Embryonic facial prominence (tissue), 1 donor: ENCODE measurements around the gene OR1J2.

ENCODE experiments used
- DNase-seq: peaks from one replicate; pipeline ENCODE4 v3.0.0-alpha.2; 2016; ENCODE audit errors: extremely low spot score

Gene OR1J2

GRCh38 chr9:122551371-122551770, 40.8 kb downstream of the OR1J2 start:
- DNase-seq: no peak

GRCh38 chr9:122552812-122553211, 42.2 kb downstream of the OR1J2 start, which contains the start of gene OR1N2:
Gene OR1N2 (plus strand): TSS chr9:122553112. CDS start chr9:122553212, 100 bp downstream.
- DNase-seq: no peak
